ENCODE measurements around the gene SLC2A9. TPM values are rescaled to one million over a fixed set of nuclear protein-coding genes. Genes with fewer than 3 reads are reported as not detected.

SLC2A9 gene
- total RNA-seq, 2 donors from 2014 or later, result 9.1 to 17.5 TPM

GRCh38 chr4:9923195-9923812 lies 98.0 kb downstream of the SLC2A9 start:
- DNase-seq (ENCODE audit: low spot score), result no peak
- H3K27me3 ChIP-seq (replicated peaks; ENCODE audit: insufficient read depth), result no peaks in the 10 kb centered on the region
- no peak overlapping the region for H3K27ac ChIP-seq
- no peak overlapping the region for H3K4me3 ChIP-seq
- no peak for TF ChIP-seq CTCF (IDR thresholded peaks at IDR 0.05)
- H3K9me3 ChIP-seq, result no peaks in the 10 kb centered on the region
- H3K4me1 ChIP-seq (ENCODE audit: control insufficient read depth in 1 of 2, low read depth in 2 of 2), result peaks cover 0 to 12% of the 10 kb centered on the region in 2 donors
- no peaks in the 10 kb centered on the region for H3K36me3 ChIP-seq
- ATAC-seq (ENCODE audit: insufficient number of reproducible peaks, low FRiP score, low read depth), result no peak

DNA sequence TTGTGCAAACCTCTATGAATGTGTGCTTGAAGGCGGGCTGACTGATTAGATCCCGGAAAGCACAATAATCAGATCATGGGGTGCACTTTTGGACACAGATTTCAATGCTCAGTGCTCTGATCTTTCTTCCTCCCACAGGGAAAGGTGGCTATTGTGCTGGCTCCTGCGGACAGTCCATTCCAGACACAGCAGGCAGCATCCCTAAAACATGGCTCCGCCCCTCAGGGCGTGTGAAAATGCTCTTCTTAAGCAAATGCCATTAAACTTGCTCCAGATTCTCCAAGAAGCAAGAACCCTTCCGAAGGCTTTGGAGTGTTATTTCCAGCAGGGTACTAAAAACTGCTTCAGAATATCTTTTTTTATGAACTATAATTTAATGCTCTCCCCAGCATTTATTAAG lies 100.0 kb downstream of the SLC2A9 start:
- ATAC-seq (ENCODE audit: insufficient number of reproducible peaks, low FRiP score, low read depth) (no peak), DNase-seq (ENCODE audit: low spot score) (no peak)
- Histone ChIP-seq H3K4me1 (ENCODE audit: control insufficient read depth in 1 of 2, low read depth in 2 of 2) (no peaks in the 10 kb centered on the region), H3K4me3 (no peak overlapping the region), H3K27ac (no peak overlapping the region), H3K36me3 (no peaks in the 10 kb centered on the region), H3K9me3 (no peaks in the 10 kb centered on the region), H3K27me3 (replicated peaks; ENCODE audit: insufficient read depth) (no peaks in the 10 kb centered on the region)
- TF ChIP-seq CTCF (IDR thresholded peaks at IDR 0.05), result no peak

DNA sequence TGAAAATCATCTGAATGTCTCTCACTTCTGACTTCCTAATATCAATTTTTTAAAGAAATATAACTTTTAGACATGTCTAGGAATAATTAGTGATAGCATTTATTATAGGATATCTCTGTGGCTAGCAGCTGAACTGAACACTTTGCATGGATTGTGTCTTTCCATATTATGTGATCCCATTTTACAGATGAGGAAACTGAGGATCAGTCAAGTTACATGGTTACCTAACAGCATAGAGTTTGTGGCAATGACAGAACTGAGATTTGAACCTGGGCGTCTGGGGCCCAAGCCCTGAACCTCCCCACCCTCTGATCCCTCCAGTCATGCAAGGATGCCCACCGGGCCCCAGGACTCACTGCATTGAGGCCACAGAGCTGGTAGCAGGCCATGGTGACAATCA lies 101.3 kb downstream of the SLC2A9 start:
- H3K27me3 ChIP-seq (replicated peaks; ENCODE audit: insufficient read depth), result no peaks in the 10 kb centered on the region
- TF ChIP-seq CTCF (IDR thresholded peaks at IDR 0.05), result no peak
- no peaks in the 10 kb centered on the region for H3K4me1 ChIP-seq (ENCODE audit: control insufficient read depth in 1 of 2, low read depth in 2 of 2)
- no peak overlapping the region for H3K27ac ChIP-seq
- H3K4me3 ChIP-seq, result no peak overlapping the region
- ATAC-seq (ENCODE audit: insufficient number of reproducible peaks, low FRiP score, low read depth) (no peak), DNase-seq (ENCODE audit: low spot score) (no peak)
- no peaks in the 10 kb centered on the region for H3K9me3 ChIP-seq
- no peaks in the 10 kb centered on the region for H3K36me3 ChIP-seq

DNA sequence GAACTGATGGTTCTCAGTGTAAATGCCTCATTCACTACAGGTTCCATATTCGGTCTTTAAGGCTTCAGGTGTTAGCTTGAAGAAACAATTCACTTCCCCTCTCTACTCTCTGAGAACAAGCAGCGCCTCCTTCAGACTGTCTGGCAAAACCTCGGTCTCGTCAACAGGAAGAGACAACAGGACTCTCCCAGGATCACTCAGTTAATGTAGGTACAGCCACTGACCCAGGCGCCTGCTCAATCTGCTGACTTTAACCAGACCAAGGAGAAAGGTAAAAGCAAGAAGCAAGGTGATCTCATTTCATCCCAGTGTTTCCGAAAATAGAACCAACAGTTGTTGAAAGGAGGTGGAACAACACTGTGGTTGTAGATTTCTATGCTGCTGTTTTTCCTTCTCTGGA lies 102.2 kb downstream of the SLC2A9 start:
- no peaks in the 10 kb centered on the region for H3K9me3 ChIP-seq
- ATAC-seq (ENCODE audit: insufficient number of reproducible peaks, low FRiP score, low read depth), result no peak
- no peak for DNase-seq (ENCODE audit: low spot score)
- no peaks in the 10 kb centered on the region for H3K36me3 ChIP-seq
- H3K27me3 ChIP-seq (replicated peaks; ENCODE audit: insufficient read depth), result no peaks in the 10 kb centered on the region
- TF ChIP-seq CTCF (IDR thresholded peaks at IDR 0.05), result no peak
- H3K4me1 ChIP-seq (ENCODE audit: control insufficient read depth in 1 of 2, low read depth in 2 of 2), result no peaks in the 10 kb centered on the region
- H3K27ac ChIP-seq, result no peak overlapping the region
- no peak overlapping the region for H3K4me3 ChIP-seq

DNA sequence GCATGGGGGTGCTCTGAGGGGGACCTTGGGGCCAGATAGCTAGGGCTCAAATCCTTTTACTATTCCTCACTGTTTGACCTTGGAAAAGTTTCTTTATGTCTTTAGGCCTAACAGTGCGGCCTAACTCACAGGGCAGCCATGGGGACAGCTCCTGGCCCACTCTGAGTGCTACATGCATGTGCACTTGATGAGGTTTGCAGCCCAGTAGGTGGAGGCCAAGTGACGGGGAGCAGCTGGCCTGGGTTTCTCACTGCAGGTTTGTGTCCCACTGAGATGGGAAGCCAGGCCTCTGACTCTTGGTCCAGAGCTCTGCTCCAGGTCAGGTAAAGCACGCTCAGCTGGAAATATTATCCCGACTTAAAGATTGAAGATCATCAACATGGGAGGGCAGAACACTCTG lies 102.8 kb downstream of the SLC2A9 start:
- H3K27ac ChIP-seq, result no peak overlapping the region
- H3K4me1 ChIP-seq (ENCODE audit: control insufficient read depth in 1 of 2, low read depth in 2 of 2), result no peaks in the 10 kb centered on the region
- DNase-seq (ENCODE audit: low spot score), result no peak
- no peaks in the 10 kb centered on the region for H3K9me3 ChIP-seq
- H3K27me3 ChIP-seq (replicated peaks; ENCODE audit: insufficient read depth), result no peaks in the 10 kb centered on the region
- no peaks in the 10 kb centered on the region for H3K36me3 ChIP-seq
- TF ChIP-seq CTCF (IDR thresholded peaks at IDR 0.05), result no peak
- no peak for ATAC-seq (ENCODE audit: insufficient number of reproducible peaks, low FRiP score, low read depth)
- H3K4me3 ChIP-seq, result no peak overlapping the region

Data from thoracic aorta (tissue), 2 donors.